Erythroblast (primary cell): Measurements from ENCODE around the gene TSSK3.
"Not testable (repeated sequence)": the region's sequence is repeated elsewhere in the genome, so short reads cannot be mapped to it uniquely, and the experiment has no call there.

ENCODE experiments used
- GATA1 ChIP-seq: IDR thresholded peaks from 2 replicates; pipeline ENCODE4 v1.6.1; 2011; ENCODE audit warnings: low read depth, mild to moderate bottlenecking, control low read depth, low read length, moderate library complexity
- POLR2A ChIP-seq: IDR thresholded peaks from 2 replicates; pipeline ENCODE4 v1.6.1; 2011; ENCODE audit warnings: mild to moderate bottlenecking, low read length

GRCh38 chr1:32396524-32396923, 34.2 kb downstream of the TSSK3 start:
- TF ChIP-seq POLR2A, GATA1: not testable (repeated sequence)
